Cardiac fibroblast (primary cell): ENCODE results near the gene HOTAIR.
A peak's percentile ranks its signal among the peaks of the same experiment; 100 is the strongest.

ENCODE experiments used
- DNase-seq, 2 donors: peaks; one replicate each; pipeline versions ENCODE4 v3.0.0 to v3.0.0-alpha.2; 2010; ENCODE audit warnings: low read depth in 2 of 2
- H3K4me3 ChIP-seq, 2 donors: replicated peaks in 1 of 2; 1 replicate in 1 of 2; 2 replicates in 1 of 2; pipeline ENCODE4 v1.5.1; 2011; ENCODE audit warnings: low read depth in 2 of 2, low read length in 2 of 2, mild to moderate bottlenecking in 2 of 2, moderate library complexity in 1 of 2
- TF ChIP-seq, protein P1 (sequence below): IDR thresholded peaks from one replicate; pipeline ENCODE4 v1.5.1; 2011; ENCODE audit warnings: low read depth, mild to moderate bottlenecking, low read length, inconsistent platforms

The HOTAIR gene

DNA sequence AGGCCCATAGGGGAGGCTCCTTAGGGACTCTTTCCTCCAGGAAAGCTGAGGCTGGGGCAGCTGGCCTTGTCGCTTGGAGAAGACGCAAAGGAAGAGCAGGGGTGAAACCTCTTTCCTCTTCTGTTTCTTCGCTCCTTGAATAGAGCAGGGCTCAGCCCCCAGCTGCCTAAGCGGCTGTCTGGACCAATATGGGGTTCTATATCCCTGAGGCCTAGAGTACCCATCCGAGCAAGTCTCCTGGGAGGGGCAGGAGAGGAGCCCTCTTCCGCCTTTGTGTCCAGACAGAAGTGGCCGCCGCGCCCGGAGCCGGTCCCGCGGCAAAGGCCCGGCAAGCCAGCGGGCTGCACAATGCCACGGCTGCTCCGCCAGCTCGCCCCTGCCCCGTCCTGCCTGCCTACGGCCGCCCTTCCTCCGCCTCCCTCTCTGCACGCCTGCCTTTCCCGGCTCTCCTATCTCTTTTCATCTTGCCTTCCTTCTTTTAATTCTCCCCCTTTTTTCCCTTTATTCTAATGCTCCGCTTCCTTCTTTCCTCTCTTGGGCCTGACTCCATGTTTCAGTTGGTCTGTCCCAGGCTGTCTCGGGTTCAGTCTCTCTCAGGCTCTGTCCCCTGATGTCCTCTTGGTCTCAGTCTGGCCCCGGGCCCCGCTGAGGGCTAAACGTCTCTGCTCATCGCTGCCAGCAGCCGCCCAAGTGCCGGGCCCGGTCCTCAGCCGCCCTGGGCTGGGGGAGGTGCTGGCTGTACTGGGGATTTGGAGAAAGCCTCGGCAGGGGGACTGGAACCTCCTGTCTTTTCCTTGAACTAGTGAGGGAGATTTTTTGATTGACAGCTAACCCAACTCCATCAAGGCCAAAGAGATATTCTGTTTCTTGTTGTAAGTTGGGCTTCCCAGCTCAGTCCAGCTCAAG, 22.7 kb upstream of the HOTAIR start:
- TF ChIP-seq, protein P1, sequence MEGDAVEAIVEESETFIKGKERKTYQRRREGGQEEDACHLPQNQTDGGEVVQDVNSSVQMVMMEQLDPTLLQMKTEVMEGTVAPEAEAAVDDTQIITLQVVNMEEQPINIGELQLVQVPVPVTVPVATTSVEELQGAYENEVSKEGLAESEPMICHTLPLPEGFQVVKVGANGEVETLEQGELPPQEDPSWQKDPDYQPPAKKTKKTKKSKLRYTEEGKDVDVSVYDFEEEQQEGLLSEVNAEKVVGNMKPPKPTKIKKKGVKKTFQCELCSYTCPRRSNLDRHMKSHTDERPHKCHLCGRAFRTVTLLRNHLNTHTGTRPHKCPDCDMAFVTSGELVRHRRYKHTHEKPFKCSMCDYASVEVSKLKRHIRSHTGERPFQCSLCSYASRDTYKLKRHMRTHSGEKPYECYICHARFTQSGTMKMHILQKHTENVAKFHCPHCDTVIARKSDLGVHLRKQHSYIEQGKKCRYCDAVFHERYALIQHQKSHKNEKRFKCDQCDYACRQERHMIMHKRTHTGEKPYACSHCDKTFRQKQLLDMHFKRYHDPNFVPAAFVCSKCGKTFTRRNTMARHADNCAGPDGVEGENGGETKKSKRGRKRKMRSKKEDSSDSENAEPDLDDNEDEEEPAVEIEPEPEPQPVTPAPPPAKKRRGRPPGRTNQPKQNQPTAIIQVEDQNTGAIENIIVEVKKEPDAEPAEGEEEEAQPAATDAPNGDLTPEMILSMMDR, result no peak
- no peak overlapping the region for H3K4me3 ChIP-seq
- DNase-seq, result no peak

DNA sequence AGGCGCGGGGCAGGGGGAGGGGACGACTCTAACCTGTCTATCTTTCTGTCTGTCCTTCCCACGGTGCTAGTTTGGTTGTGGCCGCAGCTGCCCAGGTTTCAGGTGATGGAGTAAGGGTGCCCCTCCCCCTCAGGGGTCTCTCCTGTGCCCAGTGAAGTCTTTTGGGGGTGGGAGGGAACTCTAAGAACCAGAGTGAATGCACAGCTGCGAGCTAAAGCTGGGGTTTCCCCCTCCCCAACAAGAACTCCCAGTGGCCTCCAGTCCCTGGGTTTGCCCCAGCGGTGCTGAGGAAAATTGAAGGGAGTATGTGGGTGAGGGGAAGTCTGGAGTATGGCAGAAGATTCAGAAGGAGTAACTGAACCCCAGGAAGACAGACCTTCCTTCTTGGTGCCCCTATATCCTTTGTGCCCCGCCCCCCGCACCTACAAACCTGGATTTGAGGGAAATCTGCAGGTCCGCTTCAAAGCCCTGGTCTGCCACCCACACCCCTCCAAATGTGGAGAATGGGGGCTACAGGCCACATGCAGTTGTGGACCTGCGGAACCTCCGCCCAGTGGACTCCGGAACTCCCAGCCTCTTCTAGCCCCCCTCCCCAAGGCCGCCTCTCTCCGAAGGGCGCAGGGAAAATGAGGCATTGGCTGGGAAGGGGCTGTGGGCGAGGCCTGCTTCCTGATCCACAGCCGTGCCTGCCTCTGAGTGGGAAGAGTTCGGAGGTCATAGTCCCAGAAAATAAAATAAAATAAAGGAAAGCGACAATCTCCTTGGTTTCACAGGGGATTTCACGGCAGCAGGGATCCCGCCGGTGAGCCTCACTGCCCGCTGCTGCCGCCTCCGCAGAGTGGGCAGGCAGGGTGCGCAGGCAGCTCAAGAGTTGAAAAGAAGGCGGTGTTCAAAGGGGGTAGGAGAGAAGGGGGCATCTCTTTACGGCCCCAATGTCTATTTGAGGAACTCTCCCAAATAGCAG, 21.8 kb upstream of the HOTAIR start:
- no peak for DNase-seq
- peak overlapping the region in 1 of 2 donors; percentile 33 for H3K4me3 ChIP-seq
- TF ChIP-seq, protein P1, result no peak

DNA sequence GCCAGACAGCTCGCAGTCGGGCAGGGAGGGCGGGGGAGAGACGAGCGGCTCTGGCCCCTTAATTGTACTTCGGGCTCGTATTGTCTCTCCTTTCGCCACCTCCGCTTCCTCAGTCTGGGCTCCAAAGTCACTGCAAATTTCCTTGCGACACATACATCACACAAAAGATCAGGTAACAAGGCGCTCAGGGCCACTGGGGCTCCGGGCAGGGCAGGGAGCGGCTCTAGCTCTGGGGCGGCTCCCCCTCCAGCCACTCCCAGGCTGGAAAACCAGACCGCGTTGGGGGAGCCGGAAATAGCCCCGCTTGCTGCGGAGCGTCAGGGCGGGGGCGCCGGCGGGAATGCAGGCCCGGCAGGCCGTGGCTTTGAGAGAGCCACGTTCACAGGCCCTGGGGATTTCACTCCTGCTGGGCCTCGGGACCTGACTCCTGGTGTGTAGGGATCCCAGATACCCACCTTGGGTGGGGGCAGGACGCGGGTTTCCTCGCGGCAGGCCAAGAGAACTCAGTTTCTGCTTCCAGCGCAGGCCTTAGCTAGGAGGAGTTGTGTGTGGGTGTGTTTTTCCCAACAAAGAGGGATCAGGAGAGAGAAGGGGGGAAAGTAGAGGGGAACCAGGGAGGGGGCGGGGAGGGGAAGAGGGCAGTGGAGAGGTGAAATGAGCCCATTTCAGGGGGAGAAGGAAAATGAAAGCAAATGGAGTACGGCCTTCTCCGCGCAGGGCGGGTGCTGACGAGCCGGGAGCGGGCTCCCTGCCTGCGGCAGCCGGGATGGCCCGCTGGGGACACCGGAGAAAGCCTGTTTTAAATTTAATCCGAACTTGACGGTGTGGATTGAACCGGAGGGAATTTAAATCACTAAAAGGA, 20.9 kb upstream of the HOTAIR start:
- peak overlapping the region; percentile 26 to 33 for H3K4me3 ChIP-seq
- TF ChIP-seq, protein P1, result peak; percentile 3
- DNase-seq, result no peak

DNA sequence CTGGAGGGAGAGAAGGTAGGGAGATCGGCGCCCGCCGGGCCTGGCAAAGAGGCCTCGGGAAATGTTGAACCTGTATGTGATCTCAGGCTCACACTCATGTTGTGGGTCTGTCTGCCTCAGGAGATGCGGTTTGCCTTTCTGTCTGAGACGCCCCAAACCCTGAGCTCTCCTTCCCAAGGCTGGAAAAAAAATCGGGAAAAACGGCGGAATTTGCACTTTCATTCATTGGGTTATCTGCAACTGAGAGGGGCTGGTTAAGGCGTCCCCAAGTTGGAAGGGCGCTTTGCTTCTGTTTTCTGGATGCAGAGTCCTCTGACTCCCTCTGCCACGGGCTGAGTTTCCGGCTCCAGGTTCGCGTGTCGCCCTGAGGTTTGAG, 20.2 kb upstream of the HOTAIR start:
- no peak for DNase-seq
- TF ChIP-seq, protein P1, result no peak
- H3K4me3 ChIP-seq, result no peak overlapping the region

DNA sequence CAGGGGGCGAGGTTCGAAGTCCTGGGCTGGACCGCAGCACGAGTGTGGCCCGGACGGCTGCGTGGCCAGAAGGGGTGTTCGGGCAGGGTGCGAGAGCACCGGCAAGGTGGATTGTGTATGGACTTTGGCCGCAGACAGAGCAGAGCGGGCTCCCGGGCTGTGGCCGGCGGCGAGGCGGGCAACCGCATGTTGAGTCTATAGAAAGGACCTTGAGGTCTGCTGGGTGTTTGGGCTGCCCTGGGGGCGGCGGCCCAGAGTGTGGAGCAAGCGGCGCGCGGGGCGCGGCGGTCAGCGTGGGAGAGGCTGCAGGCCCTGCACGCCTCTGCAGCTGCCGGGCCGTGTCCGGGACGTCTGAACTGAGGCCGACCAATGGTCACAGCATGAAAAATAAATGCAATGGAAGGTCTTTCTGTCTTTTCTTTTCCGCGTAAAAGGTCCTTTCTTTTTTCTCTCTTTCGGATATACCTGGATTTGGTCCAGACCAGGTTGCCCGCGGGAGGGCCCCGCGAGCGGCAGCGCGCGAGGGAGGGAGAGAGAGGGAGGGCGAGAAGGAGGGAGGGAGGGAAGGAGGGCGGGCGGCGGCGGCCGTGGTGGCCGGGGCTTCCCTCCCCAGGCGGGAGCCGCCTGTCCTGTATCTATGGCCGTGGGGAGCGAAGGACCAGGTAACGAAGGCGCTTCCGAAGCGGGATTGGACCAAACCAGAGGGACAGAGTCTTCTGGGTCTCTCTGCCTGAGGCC, 19.7 kb upstream of the HOTAIR start:
- DNase-seq, result no peak
- no peak overlapping the region for H3K4me3 ChIP-seq
- TF ChIP-seq, protein P1, result no peak

DNA sequence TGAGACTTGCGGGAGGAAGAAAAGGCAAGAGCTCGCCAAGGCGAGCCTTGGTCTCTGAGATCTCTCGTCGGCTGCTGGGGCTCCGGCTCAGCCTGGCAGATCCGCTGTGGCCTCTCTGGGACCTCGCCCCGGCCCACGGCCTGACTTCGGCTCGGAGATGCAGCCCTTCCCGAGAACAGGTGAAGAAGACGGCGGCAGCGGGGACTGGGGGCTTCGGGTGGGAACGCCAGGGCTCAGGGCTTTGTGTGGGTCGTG, 19.2 kb upstream of the HOTAIR start:
- TF ChIP-seq, protein P1, result no peak
- no peak overlapping the region for H3K4me3 ChIP-seq
- DNase-seq, result no peak
